Mesothelial cell of epicardium (in vitro differentiated cells): ENCODE measurements around the gene NECAP2. TPM values are rescaled to one million over a fixed set of nuclear protein-coding genes. Genes with fewer than 3 reads are reported as not detected.

Experiments
- DNase-seq, 2 experiments: peaks; one replicate each; pipeline ENCODE4 v3.0.0; 2021; ENCODE audit warnings: low spot score in 2 of 2; ENCODE audit not compliant: unreplicated experiment in 2 of 2
- H3K27ac Mint-ChIP-seq: 2 replicates; pipeline ENCODE4 v1.8.0; 2021; ENCODE audit warnings: mixed read lengths
- H3K27me3 Mint-ChIP-seq: 2 replicates; pipeline ENCODE4 v1.8.0; 2021; ENCODE audit warnings: low read depth, mixed read lengths
- H3K36me3 Mint-ChIP-seq: 2 replicates; pipeline ENCODE4 v1.8.0; 2021; ENCODE audit warnings: mixed read lengths
- H3K4me1 Mint-ChIP-seq: 2 replicates; pipeline ENCODE4 v1.8.0; 2021; ENCODE audit warnings: mixed read lengths
- H3K4me3 Mint-ChIP-seq: 2 replicates; pipeline ENCODE4 v1.8.0; 2021; ENCODE audit warnings: mild to moderate bottlenecking, moderate library complexity, mixed read lengths
- H3K9me3 Mint-ChIP-seq: 2 replicates; pipeline ENCODE4 v1.8.0; 2021; ENCODE audit warnings: mixed read lengths
- total RNA-seq: library from RNA; stranded (reverse); gene quantifications from 3 replicates; pipeline ENCODE4 v1.2.1, GENCODE V29; 2021
- TF ChIP-seq, protein P1 (sequence below): fragments of 200-600 bp; sonication (generic); IDR thresholded peaks from one replicate; pipeline ENCODE4 v1.5.0; 2021; ENCODE audit warnings: antibody characterized with exemption; ENCODE audit not compliant: unreplicated experiment

NECAP2 gene
- total RNA-seq, 1 donor from 2014 or later, result 43.7 TPM

- H3K27ac Mint-ChIP-seq, result peak overlapping the region; percentile 95
- H3K27me3 Mint-ChIP-seq, result no peaks in the 10 kb centered on the region
- peak overlapping the region; percentile 91 for H3K4me3 Mint-ChIP-seq
- no peak for DNase-seq
- peaks cover 7% of the 10 kb centered on the region for H3K36me3 Mint-ChIP-seq
- no peaks in the 10 kb centered on the region for H3K9me3 Mint-ChIP-seq
- TF ChIP-seq, protein P1, sequence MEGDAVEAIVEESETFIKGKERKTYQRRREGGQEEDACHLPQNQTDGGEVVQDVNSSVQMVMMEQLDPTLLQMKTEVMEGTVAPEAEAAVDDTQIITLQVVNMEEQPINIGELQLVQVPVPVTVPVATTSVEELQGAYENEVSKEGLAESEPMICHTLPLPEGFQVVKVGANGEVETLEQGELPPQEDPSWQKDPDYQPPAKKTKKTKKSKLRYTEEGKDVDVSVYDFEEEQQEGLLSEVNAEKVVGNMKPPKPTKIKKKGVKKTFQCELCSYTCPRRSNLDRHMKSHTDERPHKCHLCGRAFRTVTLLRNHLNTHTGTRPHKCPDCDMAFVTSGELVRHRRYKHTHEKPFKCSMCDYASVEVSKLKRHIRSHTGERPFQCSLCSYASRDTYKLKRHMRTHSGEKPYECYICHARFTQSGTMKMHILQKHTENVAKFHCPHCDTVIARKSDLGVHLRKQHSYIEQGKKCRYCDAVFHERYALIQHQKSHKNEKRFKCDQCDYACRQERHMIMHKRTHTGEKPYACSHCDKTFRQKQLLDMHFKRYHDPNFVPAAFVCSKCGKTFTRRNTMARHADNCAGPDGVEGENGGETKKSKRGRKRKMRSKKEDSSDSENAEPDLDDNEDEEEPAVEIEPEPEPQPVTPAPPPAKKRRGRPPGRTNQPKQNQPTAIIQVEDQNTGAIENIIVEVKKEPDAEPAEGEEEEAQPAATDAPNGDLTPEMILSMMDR, result no peak
- H3K4me1 Mint-ChIP-seq, result peaks cover 11% of the 10 kb centered on the region
Measured at GRCh38 chr1:16441282-16441665, 750 bp downstream of the NECAP2 start.

GRCh38 chr1:16442265-16442664 is 1.7 kb downstream of the NECAP2 start:
- Mint-ChIP-seq H3K36me3 (peaks cover 8% of the 10 kb centered on the region), H3K4me1 (peaks cover 11% of the 10 kb centered on the region), H3K9me3 (no peaks in the 10 kb centered on the region), H3K27ac (no peak overlapping the region), H3K4me3 (peak overlapping the region; percentile 91), H3K27me3 (no peaks in the 10 kb centered on the region)
- no peak for DNase-seq
- TF ChIP-seq, protein P1, result no peak

GRCh38 chr1:16442941-16443340 is 2.4 kb downstream of the NECAP2 start:
- TF ChIP-seq, protein P1, result no peak
- Mint-ChIP-seq H3K4me1 (peaks cover 11% of the 10 kb centered on the region), H3K4me3 (no peak overlapping the region), H3K36me3 (peaks cover 9% of the 10 kb centered on the region), H3K27ac (no peak overlapping the region), H3K27me3 (no peaks in the 10 kb centered on the region), H3K9me3 (no peaks in the 10 kb centered on the region)
- DNase-seq, result no peak

- peaks cover 16% of the 10 kb centered on the region for H3K36me3 Mint-ChIP-seq
- DNase-seq, result no peak
- TF ChIP-seq, protein P1, result no peak
- no peak overlapping the region for H3K4me3 Mint-ChIP-seq
- no peak overlapping the region for H3K27ac Mint-ChIP-seq
- H3K9me3 Mint-ChIP-seq, result no peaks in the 10 kb centered on the region
- H3K27me3 Mint-ChIP-seq, result no peaks in the 10 kb centered on the region
- peaks cover 11% of the 10 kb centered on the region for H3K4me1 Mint-ChIP-seq
Measured at GRCh38 chr1:16443975-16444770, 3.6 kb downstream of the NECAP2 start.

- TF ChIP-seq, protein P1, result no peak
- Mint-ChIP-seq H3K27me3 (no peaks in the 10 kb centered on the region), H3K4me1 (peaks cover 11% of the 10 kb centered on the region), H3K4me3 (no peak overlapping the region), H3K9me3 (no peaks in the 10 kb centered on the region), H3K27ac (no peak overlapping the region), H3K36me3 (peaks cover 22% of the 10 kb centered on the region)
- DNase-seq, result no peak
Measured at GRCh38 chr1:16445052-16445451, 4.5 kb downstream of the NECAP2 start.
